Measurements from ENCODE around the gene CDHR2.

GRCh38 chr5:176545388-176545736 is 3.8 kb upstream of the CDHR2 start:
- no peak for TF ChIP-seq CTCF (IDR thresholded peaks at IDR 0.05; ENCODE audit: low read length)
- no peak for TF ChIP-seq EZH2phosphoT487 (IDR thresholded peaks at IDR 0.05; ENCODE audit: low read length)

Data from MM.1S (cell line).